HG03039 (cell line): ENCODE measurements around the gene RFC2.
"Not testable (repeated sequence)": the region's sequence is repeated elsewhere in the genome, so short reads cannot be mapped to it uniquely, and the experiment has no call there.

Experiments
- ATAC-seq: cut with Tn5 transposase; IDR thresholded peaks from one replicate; pipeline ENCODE4 v1.9.1; 2021; ENCODE audit warnings: mild to moderate bottlenecking, moderate library complexity; ENCODE audit not compliant: unreplicated experiment

RFC2 gene

GRCh38 chr7:74219416-74219815 is 34.8 kb downstream of the RFC2 start:
- ATAC-seq: no peak

- ATAC-seq: no peak
These were observed 35.9 kb downstream of the RFC2 start for GRCh38 chr7:74218343-74218698.

GRCh38 chr7:74217455-74218342 is 36.5 kb downstream of the RFC2 start:
- no peak for ATAC-seq

GRCh38 chr7:74216361-74216761 is 37.8 kb downstream of the RFC2 start:
- ATAC-seq: no peak

- no peak for ATAC-seq
These were observed 38.3 kb downstream of the RFC2 start for GRCh38 chr7:74215921-74216320.

- ATAC-seq: no peak
These were observed 39.2 kb downstream of the RFC2 start for GRCh38 chr7:74214816-74215630.

- no peak for ATAC-seq
These were observed 41.5 kb downstream of the RFC2 start for GRCh38 chr7:74212661-74213060.

GRCh38 chr7:74208241-74208640 is 46.0 kb downstream of the RFC2 start:
- ATAC-seq: not testable (repeated sequence)

- no peak for ATAC-seq
These were observed 46.6 kb downstream of the RFC2 start for GRCh38 chr7:74207586-74207985.

- no peak for ATAC-seq
These were observed 47.5 kb downstream of the RFC2 start for GRCh38 chr7:74206589-74207120.

GRCh38 chr7:74206052-74206451 is 48.1 kb downstream of the RFC2 start:
- ATAC-seq: not testable (repeated sequence)

- no peak for ATAC-seq
These were observed 50.1 kb downstream of the RFC2 start for GRCh38 chr7:74203956-74204618.

- no peak for ATAC-seq
These were observed 51.2 kb downstream of the RFC2 start for GRCh38 chr7:74202841-74203556.

GRCh38 chr7:74199551-74200355 is 54.4 kb downstream of the RFC2 start:
- no peak for ATAC-seq

GRCh38 chr7:74197449-74198124 is 56.6 kb downstream of the RFC2 start:
- no peak for ATAC-seq

- not testable (repeated sequence) for ATAC-seq
These were observed 58.1 kb downstream of the RFC2 start for GRCh38 chr7:74195968-74196654.

GRCh38 chr7:74195139-74195860 is 58.9 kb downstream of the RFC2 start:
- ATAC-seq: not testable (repeated sequence)

- ATAC-seq: no peak
These were observed 59.5 kb downstream of the RFC2 start for GRCh38 chr7:74194686-74195085.
